ENCODE results near the gene NPAS1. TPM values are rescaled to one million over a fixed set of nuclear protein-coding genes. Genes with fewer than 3 reads are reported as not detected.

NPAS1 gene
- total RNA-seq, 1 experiment from 2014 or later = 4.6 TPM

DNA sequence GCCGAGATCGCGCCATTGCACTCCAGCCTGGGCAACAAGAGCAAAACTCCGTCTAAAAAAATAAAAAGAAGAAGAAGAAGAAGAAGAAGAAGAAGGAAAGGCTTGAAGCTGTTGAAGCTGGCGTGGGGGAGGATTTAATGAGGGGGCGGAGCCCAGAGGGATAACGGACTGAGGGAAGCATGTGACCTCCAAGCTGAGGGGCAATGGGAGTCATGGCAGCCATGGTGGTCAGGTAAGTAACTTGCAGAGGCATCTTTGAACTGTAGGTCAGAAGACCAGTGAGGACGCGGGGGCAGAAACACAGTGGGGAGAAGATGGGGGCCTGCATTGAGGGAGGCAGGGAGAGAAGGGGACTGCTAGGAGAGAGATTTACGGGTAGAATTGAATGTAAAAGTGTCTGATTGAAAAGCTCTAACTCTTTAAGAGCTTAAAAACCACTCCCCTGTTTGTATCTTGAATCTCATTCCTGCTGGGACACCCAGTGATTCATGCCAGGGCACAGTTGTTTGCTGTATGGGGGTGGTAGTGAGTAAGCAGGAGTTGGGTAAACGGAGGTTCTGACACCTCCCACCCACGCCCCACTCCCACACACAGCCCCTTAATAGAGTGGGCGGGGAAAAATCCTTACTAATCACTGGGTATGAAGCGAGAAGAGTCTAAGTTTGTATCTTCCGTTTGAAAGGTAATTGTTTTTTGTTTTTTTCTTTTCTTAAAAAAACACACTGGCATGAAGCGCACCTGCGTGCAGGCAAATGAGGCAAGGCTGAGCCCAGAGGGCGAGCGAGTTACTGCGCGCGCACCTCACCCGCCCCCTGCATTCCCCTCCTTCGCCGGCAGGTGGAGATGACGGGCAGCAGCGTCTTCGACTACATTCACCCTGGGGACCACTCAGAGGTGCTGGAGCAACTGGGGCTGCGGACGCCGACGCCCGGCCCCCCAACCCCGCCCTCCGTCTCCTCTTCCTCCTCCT lies 15.8 kb downstream of the NPAS1 start (continued):
- TF ChIP-seq, protein P1, sequence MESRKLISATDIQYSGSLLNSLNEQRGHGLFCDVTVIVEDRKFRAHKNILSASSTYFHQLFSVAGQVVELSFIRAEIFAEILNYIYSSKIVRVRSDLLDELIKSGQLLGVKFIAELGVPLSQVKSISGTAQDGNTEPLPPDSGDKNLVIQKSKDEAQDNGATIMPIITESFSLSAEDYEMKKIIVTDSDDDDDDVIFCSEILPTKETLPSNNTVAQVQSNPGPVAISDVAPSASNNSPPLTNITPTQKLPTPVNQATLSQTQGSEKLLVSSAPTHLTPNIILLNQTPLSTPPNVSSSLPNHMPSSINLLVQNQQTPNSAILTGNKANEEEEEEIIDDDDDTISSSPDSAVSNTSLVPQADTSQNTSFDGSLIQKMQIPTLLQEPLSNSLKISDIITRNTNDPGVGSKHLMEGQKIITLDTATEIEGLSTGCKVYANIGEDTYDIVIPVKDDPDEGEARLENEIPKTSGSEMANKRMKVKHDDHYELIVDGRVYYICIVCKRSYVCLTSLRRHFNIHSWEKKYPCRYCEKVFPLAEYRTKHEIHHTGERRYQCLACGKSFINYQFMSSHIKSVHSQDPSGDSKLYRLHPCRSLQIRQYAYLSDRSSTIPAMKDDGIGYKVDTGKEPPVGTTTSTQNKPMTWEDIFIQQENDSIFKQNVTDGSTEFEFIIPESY (IDR thresholded peaks at IDR 0.05; ENCODE audit: extremely low read depth, insufficient replicate concordance, low read length) = no peak

DNA sequence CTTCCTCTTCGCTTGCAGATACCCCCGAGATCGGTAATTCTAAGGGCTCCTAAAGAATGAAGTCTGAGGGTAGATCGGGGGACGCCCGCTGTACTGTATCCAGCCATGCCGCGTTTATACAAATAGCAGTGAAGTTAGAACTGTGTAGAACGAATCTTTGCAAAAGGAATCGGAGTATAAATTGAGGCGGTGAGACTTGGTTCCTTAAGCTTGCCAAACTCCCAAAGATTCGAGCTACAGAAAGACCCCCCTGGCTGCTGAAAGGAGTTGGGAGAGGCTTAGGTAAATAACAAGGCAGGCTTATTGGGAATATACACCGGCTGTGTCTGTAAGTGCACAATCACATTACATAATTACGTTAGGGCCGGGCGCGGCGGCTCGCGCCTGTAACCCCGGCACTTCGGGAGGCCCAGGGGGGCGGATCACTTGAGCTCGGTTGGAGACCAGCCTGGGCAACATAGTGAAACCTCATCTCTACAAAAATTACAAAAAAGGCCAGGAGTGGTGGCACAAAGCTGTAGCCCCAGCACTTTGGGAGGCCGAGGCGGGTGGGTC lies 16.5 kb downstream of the NPAS1 start:
- Histone ChIP-seq H3K4me2 (ENCODE audit: low read length) (peak overlapping the region; percentile 98), H3K79me2 (ENCODE audit: insufficient read depth, low read length) (no peaks in the 10 kb centered on the region), H3K4me1 (ENCODE audit: control insufficient read depth in 1 of 2, insufficient read depth in 2 of 2, low read length in 2 of 2) (peaks cover 23 to 35% of the 10 kb centered on the region in 2 experiments), H3K27ac (ENCODE audit: low read depth, low read length) (peak overlapping the region; percentile 81), H3K27me3 (ENCODE audit: insufficient read depth, low read length) (no peaks in the 10 kb centered on the region), H4K20me1 (ENCODE audit: insufficient read depth) (no peaks in the 10 kb centered on the region), H3K9me3 (ENCODE audit: control insufficient read depth in 1 of 2, insufficient read depth in 1 of 2, low read depth in 1 of 2, low read length in 2 of 2) (no peaks in the 10 kb centered on the region), H3K36me3 (ENCODE audit: control insufficient read depth in 1 of 2, insufficient read depth in 2 of 2, low read length in 2 of 2) (no peaks in the 10 kb centered on the region), H3K9me2 (ENCODE audit: insufficient read depth) (no peaks in the 10 kb centered on the region), H3K4me3 (replicated peaks in 1 of 2; ENCODE audit: low read depth in 1 of 2, low read length in 2 of 2) (peak overlapping the region; percentile 50 to 69), H2AFZ (ENCODE audit: low read depth, low read length, poor library complexity, severe bottlenecking) (peak overlapping the region; percentile 88), H3K9ac (ENCODE audit: low read length) (peak overlapping the region; percentile 67)
- BruUV-seq (replicated peaks) = TSS peak; percentile 93
- intact Hi-C loops (cut with micrococcal nuclease) = loop anchor here (5.0 kb wide), 1 partner anchor 221 kb away; the partner anchor contains the start of gene CCDC9
- ChIA-PET RAD21 (ENCODE audit: low non-redundant PET in 1 of 2, low total read pairs in 2 of 2, uncharacterized antibody in 2 of 2, unreplicated experiment in 2 of 2) (interaction anchor here in 1 of 2 experiments (1.1 kb wide), 1 partner anchor 87 kb away, joined by 3 read pairs; no protein-coding TSS in a partner anchor), POLR2A (interaction anchor here (0.7 to 1.3 kb wide), 2 partner anchors 77 to 575 kb away, joined by 3 to 4 read pairs; partner anchors contain the start of gene ZC3H4), CTCF (interaction anchor here (0.7 to 2.7 kb wide), 3 partner anchors 12 to 27 kb away, joined by 3 to 19 read pairs (median 8); no protein-coding TSS in a partner anchor)
- DNase-seq (ENCODE audit: low read depth, low spot score) (no peak), ATAC-seq (peak; percentile 42)
- TF ChIP-seq, protein P2, sequence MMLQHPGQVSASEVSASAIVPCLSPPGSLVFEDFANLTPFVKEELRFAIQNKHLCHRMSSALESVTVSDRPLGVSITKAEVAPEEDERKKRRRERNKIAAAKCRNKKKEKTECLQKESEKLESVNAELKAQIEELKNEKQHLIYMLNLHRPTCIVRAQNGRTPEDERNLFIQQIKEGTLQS (IDR thresholded peaks at IDR 0.05) = no peak
- TF ChIP-seq, protein P1 (IDR thresholded peaks at IDR 0.05; ENCODE audit: extremely low read depth, insufficient replicate concordance, low read length) = no peak
- TF ChIP-seq, protein P3, sequence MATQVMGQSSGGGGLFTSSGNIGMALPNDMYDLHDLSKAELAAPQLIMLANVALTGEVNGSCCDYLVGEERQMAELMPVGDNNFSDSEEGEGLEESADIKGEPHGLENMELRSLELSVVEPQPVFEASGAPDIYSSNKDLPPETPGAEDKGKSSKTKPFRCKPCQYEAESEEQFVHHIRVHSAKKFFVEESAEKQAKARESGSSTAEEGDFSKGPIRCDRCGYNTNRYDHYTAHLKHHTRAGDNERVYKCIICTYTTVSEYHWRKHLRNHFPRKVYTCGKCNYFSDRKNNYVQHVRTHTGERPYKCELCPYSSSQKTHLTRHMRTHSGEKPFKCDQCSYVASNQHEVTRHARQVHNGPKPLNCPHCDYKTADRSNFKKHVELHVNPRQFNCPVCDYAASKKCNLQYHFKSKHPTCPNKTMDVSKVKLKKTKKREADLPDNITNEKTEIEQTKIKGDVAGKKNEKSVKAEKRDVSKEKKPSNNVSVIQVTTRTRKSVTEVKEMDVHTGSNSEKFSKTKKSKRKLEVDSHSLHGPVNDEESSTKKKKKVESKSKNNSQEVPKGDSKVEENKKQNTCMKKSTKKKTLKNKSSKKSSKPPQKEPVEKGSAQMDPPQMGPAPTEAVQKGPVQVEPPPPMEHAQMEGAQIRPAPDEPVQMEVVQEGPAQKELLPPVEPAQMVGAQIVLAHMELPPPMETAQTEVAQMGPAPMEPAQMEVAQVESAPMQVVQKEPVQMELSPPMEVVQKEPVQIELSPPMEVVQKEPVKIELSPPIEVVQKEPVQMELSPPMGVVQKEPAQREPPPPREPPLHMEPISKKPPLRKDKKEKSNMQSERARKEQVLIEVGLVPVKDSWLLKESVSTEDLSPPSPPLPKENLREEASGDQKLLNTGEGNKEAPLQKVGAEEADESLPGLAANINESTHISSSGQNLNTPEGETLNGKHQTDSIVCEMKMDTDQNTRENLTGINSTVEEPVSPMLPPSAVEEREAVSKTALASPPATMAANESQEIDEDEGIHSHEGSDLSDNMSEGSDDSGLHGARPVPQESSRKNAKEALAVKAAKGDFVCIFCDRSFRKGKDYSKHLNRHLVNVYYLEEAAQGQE (IDR thresholded peaks at IDR 0.05; ENCODE audit: low read depth) = no peak
- TF ChIP-seq, protein P4, sequence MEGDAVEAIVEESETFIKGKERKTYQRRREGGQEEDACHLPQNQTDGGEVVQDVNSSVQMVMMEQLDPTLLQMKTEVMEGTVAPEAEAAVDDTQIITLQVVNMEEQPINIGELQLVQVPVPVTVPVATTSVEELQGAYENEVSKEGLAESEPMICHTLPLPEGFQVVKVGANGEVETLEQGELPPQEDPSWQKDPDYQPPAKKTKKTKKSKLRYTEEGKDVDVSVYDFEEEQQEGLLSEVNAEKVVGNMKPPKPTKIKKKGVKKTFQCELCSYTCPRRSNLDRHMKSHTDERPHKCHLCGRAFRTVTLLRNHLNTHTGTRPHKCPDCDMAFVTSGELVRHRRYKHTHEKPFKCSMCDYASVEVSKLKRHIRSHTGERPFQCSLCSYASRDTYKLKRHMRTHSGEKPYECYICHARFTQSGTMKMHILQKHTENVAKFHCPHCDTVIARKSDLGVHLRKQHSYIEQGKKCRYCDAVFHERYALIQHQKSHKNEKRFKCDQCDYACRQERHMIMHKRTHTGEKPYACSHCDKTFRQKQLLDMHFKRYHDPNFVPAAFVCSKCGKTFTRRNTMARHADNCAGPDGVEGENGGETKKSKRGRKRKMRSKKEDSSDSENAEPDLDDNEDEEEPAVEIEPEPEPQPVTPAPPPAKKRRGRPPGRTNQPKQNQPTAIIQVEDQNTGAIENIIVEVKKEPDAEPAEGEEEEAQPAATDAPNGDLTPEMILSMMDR (IDR thresholded peaks at IDR 0.05 in 2 of 3, conservative IDR thresholded peaks at IDR 0.05 in 1 of 3; ENCODE audit: borderline replicate concordance in 1 of 3, insufficient read depth in 1 of 3, low read depth in 2 of 3, low read length in 2 of 3) = no peak
- TF ChIP-seq SIN3A (IDR thresholded peaks at IDR 0.05; ENCODE audit: low read depth) = 0 out of 2 replicates have a peak, but pooled peaks have one; percentile 43
